ENCODE measurements around the gene STEAP2.

STEAP2 gene

DNA sequence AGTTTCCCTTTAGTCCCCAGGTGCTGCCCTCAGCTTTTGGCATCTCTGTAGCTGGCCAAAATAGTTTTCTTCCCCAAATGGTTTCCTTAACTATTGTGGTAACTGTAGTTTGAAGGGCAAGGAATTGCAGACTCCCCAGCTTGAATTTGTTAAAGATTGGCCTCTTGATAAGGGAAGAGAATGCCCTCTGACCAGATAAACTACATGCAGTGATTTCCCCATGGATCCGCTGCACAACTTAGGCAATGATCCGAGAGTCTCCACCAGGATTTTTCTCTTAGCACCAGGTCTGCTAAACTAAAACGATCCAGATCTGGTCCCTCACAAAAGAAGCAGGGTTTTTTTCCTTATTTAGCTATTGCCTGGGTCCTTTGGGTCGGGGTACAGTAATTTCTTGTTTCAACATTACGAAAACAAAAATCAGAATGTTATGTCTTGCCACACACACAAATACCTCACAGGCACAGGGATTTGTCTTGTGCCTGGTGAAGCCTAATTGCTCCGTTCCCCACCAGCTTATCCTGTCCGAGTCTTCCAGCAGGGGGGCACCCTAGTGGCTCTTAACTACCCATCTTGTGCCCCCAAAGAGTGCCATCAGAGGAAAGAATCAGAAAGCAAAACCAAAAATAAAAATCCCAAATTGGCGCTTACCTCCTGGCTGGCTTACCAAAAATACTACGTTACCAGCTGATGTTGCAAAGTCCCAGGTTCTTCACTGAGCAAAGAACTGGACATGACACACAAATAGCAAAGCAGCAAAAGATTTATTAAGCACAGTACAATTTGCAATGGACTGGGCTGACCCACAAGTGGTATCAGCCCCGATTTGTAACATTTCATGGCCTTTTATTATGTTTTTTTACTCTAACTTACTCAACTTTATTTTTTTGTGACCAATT lies 16.4 kb upstream of the STEAP2 start:
- DNase-seq, result no peak

DNA sequence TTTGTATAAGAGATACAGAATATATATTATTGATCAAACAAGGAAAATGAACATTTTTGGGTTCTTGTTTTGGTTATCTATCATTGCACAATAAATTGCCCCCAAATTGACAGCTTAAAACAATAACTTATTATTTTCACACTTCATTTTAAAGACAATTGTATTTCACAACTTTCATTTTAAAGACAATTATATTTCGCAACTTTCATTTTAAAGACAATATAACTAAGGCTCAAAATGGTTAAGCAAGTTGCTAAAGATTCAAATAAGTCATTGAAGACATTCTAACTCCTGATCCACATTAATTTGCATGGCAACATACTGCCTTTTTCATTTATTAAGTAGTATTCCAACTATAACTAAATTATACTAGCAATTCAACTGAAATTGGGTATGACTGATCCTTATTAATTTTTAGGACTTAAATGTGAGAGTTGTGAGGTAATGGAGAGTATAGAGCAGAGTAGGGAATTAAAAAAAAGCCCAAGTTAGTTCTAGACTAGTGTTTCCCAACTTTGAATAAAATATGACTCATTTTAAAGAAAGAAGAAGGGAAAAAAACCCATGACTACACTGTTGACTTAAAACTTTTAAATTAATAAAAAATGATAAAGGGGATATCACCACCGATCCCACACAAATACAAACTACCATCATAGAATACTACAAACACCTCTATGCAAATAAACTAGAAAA lies 9.9 kb upstream of the STEAP2 start:
- no peak for DNase-seq

DNA sequence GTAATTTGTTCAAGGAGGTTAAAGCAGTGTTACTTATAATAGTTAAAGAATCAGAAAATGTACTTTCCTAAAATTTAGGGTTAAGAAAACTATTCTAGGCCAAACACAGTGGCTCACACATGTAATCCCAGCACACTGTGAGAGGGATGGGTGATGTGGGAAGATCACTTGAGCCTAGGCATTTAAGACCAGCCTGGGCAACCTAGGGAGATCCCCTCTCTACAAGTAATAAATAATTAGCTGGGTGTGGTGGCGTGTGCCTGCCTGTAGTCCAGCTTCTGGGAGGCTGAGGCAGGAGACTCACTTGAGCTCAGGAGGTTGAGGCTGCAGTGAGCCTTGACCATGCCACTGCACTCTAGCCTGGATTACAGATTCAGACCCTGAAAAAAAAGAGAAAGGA lies 3.6 kb upstream of the STEAP2 start:
- DNase-seq, result no peak

DNA sequence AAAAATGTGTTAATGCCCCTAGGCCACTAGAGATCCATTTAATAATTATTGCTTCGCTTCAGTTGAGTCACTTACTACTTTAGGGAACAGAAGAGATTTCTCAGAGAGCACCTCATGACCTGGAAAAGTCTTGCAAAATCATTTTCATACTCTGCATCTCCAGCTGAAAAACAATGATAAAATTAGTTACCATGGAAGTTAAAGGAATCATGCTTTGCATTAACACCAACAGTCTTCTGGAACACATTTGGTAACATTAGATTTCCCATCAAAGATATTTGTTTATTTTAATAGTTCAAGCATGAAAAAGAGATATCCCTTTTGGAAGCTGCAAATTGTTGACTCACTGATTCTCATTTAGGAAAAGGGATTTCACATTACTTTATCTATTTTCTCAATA lies 1.8 kb upstream of the STEAP2 start:
- DNase-seq, result no peak

DNA sequence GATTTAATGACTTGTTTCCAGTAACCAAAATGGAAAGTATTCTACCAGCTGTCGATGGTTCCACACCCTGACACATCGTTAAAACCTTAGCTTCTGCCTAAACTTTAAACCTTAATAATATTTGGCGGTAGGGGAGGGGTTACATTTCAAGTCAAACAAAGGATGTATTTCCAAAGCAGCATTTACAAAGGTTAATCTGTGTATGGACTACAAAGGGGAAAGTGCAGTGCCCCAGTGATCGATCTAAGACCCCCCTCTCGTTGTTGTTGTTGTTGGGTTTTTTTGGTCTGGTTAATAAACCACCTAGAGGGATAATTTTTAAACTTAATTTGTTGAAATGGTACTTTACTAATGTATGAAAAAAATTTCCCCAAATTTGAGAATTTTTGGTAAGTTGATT lies 1.1 kb upstream of the STEAP2 start:
- DNase-seq, result no peak

DNA sequence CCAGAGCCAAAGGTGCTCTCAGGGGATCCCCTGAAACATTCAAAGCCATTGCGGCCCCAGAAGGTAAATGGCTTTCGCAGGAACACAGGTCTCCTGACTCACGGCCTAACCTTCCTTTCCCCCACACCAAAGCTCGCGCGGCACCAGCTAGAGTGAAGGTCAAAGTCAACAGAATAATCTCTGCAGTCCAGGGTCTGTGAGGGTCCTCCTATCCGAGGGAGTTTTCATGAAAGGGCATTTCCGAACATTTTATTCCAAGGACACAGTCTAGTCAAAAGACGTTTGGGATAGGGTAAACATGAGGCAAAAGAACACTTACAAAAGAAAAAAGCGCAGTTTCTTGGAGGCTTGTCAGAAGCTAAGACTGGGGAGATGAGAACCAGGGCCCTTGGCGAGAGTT lies 559 bp upstream of the STEAP2 start:
- no peak for DNase-seq

DNA sequence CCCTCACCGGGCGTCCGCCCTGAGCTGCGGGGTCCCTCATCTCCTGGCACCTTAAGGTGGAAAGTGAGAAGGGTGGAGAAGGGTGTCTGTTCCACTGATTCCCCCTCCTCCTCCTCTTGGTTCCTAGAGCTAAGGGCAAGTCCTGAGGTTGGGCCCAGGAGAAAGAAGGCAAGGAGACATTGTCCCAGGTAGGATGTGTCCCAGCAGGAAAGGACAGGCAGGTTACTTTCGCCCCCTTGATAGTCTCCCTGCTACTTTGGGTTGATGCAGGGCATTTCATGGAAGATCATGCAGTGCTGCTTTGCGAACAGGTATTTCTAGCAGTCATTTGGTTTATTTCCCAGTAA lies 582 bp downstream of the STEAP2 start:
- no peak for DNase-seq

DNA sequence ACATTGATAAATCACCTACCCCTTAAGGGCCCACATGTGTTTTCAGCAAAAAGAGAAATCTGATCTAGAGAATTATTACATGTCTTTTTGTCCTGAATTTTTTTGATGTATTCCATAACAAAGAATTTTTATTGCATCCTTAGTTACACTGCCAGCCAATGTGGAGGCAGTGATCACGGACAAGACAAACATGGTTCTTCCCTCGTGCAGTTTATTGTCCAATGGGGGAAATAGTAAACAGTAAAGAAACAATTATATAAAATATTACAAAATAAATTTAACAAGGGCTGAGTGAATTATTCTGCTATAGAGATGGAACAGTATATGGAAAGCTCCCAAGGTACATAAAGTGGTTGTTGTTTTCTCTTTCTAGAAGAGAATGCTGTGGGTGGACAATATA lies 2.0 kb downstream of the STEAP2 start:
- DNase-seq, result no peak

DNA sequence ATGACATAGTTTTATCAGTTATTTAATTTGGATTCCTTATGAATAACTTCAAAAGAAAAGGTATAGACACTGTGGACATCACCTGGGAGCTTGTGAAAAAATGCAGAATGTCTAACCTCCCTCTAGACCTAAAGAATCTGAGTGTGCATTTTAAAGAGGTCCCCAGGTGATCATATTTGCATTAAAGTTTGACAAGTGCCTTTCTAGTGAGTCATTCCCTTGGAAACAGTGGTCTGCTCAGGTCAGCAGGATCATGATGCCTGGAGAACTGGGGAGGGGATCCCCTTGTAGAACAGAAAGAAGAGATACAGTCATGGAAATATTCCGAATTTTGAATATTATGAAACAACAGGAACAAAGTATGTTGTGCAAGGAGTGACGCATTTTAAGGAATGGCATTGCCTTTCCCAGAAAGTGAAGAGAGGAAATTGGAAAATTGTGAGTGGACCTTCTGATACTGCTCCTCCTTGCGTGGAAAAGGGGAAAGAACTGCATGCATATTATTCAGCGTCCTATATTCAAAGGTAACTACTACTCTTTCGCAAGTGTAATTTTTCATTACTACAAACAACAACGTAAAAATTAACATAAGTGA lies 4.6 kb downstream of the STEAP2 start:
- no peak for DNase-seq

DNA sequence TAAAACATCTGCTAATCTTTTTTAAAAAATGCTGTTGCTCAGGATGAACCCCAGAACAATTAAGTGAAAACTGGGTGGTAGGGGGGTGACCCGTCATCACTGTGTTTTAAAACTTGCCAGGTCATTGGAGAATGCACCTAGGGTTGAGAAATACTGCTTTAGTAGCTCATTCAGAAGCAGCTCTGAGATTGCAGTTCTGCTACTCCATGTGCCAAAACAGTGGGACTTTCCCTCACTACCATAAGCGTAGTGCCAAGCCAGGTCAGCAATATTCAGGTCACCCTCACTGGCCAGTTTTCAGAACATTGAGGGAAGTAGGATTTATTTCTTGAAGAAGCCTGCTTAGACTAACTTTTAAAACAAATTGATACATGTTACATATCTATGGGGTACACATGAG lies 5.2 kb downstream of the STEAP2 start:
- DNase-seq, result no peak

DNA sequence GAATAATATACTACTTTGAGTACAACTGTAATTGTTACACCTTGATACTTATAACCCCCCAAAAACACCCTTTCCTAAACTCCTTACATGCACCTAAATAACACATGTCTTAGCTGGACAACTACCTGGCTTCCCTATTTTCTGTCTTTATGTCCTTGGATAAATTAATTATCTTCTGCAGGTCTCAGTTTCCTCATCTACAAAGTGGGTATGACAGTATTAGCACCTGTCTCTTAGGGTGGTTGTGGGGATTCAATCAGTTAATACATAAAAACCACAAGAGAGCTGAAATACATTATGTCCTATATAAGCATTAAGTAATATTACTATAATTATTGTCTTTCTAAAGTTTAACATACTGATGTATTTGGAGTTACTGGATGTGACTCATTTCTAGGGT lies 10.8 kb downstream of the STEAP2 start:
- no peak for DNase-seq

DNA sequence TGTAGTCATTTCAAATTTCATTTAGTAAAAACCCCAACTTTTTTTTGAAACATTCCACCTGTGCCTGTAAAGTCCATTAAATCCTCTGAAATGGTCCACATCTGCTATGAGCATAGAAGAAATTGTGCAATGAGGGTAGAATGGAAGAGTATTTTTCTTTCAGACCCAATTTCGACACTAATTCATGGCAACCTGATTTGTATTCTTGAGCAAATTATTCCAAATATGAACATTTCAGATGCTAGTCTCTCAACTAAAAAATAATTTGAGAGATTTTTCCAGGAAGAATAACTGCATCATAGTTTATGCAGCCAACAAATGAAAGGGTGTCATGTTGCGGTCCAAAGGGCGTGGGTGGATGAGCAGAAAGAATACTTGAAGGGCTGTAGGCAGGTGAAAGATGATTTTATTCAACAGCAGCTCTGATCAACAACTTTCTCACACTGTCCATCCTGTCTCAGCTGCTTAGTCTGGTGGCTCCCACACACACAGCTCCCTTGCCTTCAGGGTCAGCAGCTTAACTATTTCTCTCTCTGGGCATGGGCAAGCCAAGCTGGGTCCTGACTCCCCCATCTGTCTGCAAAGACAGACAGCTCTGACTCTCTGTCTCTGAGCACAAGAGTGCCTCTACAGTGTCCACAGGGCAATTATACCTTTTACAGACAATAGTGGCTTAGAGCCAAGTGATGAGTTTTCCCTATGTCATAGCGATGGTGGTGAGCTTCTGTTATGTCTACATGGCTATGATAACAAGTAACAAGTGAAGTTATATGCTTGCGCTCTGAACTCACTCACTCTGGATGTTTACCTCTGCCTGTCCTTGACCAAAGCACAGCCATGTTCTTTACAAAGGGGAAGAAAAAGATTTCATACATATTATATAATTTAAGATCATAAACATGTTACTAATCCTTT lies 11.5 kb downstream of the STEAP2 start:
- DNase-seq, result no peak

DNA sequence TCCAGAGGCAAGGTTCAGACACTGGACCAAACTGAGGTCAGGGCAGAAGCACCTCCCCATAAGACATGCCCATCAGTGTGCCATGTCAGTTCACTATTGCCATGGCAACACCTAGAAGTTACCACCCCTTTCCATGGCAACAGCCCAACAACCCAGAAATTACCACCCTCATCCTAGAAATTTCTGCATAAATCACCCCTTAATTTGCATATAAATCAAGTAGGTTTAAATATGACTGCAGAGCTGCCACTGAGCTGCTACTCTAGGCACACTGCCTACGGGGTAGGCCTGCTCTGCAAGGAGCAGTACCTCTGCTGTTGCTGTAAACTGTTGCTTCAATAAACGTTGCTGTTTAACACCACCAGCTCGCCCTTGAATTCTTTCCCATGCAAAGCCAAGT lies 12.7 kb downstream of the STEAP2 start:
- no peak for DNase-seq

DNA sequence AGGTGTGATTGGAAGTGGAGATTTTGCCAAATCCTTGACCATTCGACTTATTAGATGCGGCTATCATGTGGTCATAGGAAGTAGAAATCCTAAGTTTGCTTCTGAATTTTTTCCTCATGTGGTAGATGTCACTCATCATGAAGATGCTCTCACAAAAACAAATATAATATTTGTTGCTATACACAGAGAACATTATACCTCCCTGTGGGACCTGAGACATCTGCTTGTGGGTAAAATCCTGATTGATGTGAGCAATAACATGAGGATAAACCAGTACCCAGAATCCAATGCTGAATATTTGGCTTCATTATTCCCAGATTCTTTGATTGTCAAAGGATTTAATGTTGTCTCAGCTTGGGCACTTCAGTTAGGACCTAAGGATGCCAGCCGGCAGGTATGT lies 13.6 kb downstream of the STEAP2 start:
- no peak for DNase-seq

DNA sequence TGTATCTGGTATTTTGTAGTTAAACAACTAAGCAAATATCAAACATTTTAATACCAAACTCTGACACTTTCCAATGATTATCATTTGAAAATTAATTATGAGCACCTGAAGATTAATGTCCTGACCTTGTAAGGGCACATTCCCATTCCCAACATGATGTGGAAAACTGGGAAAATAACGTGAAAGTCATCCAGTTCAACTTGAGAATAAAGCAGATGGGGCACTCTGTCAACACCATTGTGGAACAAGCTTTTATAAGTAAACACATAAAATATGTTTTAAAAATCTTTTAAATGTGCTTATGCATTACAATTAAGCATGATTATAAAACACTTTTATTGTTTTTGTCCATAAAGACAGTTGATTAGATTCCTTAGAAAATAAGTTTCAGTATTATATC lies 14.1 kb downstream of the STEAP2 start:
- no peak for DNase-seq

DNA sequence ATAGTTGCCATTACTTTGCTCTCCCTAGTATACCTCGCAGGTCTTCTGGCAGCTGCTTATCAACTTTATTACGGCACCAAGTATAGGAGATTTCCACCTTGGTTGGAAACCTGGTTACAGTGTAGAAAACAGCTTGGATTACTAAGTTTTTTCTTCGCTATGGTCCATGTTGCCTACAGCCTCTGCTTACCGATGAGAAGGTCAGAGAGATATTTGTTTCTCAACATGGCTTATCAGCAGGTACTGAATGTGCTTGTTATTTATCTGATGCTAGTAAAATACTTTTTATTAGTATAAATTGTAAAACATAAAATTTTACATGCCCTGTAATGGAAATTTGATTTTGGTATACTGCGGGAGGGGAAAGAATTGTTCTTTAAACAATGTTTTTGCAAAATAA lies 15.7 kb downstream of the STEAP2 start:
- DNase-seq, result no peak

DNA sequence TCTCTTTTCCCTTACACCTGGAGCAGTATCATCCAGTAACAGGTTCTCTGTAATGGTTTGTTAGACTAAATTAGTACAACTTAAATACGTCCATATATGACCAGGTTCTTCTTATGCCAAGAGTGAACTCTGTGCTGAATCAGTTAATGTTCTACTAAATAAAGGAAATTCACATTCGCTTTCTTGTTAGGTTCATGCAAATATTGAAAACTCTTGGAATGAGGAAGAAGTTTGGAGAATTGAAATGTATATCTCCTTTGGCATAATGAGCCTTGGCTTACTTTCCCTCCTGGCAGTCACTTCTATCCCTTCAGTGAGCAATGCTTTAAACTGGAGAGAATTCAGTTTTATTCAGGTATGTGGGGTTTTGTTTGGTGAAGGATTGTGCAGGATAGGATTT lies 18.1 kb downstream of the STEAP2 start:
- no peak for DNase-seq

DNA sequence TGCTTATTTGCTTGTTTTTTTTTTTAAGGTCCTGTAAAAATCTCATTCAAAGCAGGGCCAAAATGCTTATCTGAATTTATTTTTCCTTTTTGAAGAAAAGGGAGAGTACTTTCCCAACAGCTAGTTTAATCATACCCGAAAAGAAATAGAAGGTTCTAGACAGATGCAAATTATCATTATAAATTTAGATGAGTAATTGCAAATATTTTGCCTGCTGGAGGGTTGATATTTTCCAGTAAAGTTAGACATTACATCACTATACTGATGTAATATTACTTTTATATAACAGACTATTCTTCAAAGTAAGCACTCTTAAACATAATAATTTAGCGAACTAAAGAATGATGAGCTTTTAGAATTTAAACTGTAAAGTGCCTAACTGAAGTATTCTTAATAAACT lies 19.3 kb downstream of the STEAP2 start:
- DNase-seq, result no peak

DNA sequence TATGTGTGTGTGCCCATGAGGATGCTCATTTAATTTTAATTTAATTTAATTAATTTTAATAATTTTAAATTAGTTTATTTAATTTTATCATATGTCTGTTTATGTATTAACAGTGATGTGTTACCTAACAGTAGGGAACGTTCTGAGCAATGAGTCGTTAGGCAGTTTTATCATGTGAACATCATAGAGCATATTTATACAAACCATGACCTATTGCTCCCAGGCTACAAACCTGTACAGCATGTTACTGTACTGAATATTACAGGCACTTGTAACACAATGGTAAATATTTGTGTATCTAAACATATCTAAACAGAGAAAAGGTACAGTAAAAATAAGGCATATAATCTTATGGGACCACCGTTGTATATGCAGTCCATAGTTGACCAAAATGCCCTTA lies 19.8 kb downstream of the STEAP2 start:
- no peak for DNase-seq

DNA sequence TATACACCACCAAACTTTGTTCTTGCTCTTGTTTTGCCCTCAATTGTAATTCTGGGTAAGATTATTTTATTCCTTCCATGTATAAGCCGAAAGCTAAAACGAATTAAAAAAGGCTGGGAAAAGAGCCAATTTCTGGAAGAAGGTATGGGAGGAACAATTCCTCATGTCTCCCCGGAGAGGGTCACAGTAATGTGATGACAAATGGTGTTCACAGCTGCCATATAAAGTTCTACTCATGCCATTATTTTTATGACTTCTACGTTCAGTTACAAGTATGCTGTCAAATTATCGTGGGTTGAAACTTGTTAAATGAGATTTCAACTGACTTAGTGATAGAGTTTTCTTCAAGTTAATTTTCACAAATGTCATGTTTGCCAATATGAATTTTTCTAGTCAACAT lies 20.9 kb downstream of the STEAP2 start:
- no peak for DNase-seq

DNA sequence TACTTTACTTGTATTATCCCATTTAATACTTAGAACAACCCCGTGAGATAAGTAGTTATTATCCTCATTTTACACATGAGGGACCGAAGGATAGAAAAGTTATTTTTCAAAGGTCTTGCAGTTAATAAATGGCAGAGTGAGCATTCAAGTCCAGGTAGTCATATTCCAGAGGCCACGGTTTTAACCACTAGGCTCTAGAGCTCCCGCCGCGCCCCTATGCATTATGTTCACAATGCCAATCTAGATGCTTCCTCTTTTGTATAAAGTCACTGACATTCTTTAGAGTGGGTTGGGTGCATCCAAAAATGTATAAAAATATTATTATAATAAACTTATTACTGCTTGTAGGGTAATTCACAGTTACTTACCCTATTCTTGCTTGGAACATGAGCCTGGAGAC lies 22.0 kb downstream of the STEAP2 start:
- no peak for DNase-seq

DNA sequence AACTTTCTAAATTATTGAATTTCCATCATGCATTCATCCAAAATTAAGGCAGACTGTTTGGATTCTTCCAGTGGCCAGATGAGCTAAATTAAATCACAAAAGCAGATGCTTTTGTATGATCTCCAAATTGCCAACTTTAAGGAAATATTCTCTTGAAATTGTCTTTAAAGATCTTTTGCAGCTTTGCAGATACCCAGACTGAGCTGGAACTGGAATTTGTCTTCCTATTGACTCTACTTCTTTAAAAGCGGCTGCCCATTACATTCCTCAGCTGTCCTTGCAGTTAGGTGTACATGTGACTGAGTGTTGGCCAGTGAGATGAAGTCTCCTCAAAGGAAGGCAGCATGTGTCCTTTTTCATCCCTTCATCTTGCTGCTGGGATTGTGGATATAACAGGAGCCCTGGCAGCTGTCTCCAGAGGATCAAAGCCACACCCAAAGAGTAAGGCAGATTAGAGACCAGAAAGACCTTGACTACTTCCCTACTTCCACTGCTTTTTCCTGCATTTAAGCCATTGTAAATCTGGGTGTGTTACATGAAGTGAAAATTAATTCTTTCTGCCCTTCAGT lies 25.3 kb downstream of the STEAP2 start:
- DNase-seq, result no peak

DNA sequence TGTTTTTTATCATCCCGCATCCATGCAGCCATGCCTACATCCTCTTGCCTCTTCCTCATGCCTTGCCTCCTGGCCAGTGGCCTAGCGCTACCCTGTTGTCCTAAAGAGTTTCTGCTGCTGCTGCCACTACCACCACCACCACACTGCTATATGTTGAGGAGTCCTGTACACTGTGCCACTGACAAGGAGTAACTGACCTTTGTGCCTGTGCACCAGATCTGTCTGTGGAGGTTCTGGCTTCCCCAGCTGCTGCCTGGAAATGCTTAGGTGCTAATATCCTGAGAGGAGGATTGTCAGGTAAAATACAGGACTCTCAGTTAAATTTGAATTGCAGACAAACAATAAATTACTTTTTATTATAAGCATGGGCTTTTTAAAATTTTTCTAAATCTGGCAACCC lies 26.5 kb downstream of the STEAP2 start:
- no peak for DNase-seq
